NCI-H510A (cell line): ENCODE data around the gene NRXN3.
A peak's percentile ranks its signal among the peaks of the same experiment; 100 is the strongest.

Source experiments
- DNase-seq: peaks from one replicate; lab custom pipeline; 2025; lab: John Stamatoyannopoulos, UW

Gene NRXN3

GRCh38 chr14:79686196-79686595, 1516.0 kb downstream of the NRXN3 start:
- no peak for DNase-seq

GRCh38 chr14:79690960-79691359, 1520.8 kb downstream of the NRXN3 start:
- no peak for DNase-seq

GRCh38 chr14:79693935-79694334, 1523.8 kb downstream of the NRXN3 start:
- no peak for DNase-seq

GRCh38 chr14:79695307-79695706, 1525.1 kb downstream of the NRXN3 start:
- DNase-seq = no peak

GRCh38 chr14:79698298-79698711, 1528.1 kb downstream of the NRXN3 start:
- no peak for DNase-seq

GRCh38 chr14:79699206-79699605, 1529.0 kb downstream of the NRXN3 start:
- DNase-seq = no peak

GRCh38 chr14:79701371-79701770, 1531.2 kb downstream of the NRXN3 start:
- DNase-seq = no peak

GRCh38 chr14:79702197-79702596, 1532.0 kb downstream of the NRXN3 start:
- DNase-seq = no peak

GRCh38 chr14:79703209-79703608, 1533.0 kb downstream of the NRXN3 start:
- DNase-seq = no peak

GRCh38 chr14:79704041-79704807, 1534.1 kb downstream of the NRXN3 start:
- DNase-seq = no peak

- no peak for DNase-seq
These were observed 1535.1 kb downstream of the NRXN3 start for GRCh38 chr14:79705126-79705894.

- DNase-seq = no peak
These were observed 1536.2 kb downstream of the NRXN3 start for GRCh38 chr14:79706382-79706781.

- DNase-seq = peak; percentile 14
These were observed 1538.5 kb downstream of the NRXN3 start for GRCh38 chr14:79708426-79709388.

- DNase-seq = no peak
These were observed 1539.4 kb downstream of the NRXN3 start for GRCh38 chr14:79709573-79709972.

- no peak for DNase-seq
These were observed 1542.3 kb downstream of the NRXN3 start for GRCh38 chr14:79712302-79712950.

GRCh38 chr14:79721399-79722084, 1551.4 kb downstream of the NRXN3 start:
- no peak for DNase-seq

- DNase-seq = no peak
These were observed 1555.0 kb downstream of the NRXN3 start for GRCh38 chr14:79724934-79725717.

- no peak for DNase-seq
These were observed 1557.7 kb downstream of the NRXN3 start for GRCh38 chr14:79727900-79728299.

- DNase-seq = no peak
These were observed 1558.2 kb downstream of the NRXN3 start for GRCh38 chr14:79728331-79728730.

- no peak for DNase-seq
These were observed 1559.6 kb downstream of the NRXN3 start for GRCh38 chr14:79729731-79730130.
